GM18861 (cell line): ENCODE results near the gene PHLPP2.
"Not testable (repeated sequence)": the region's sequence is repeated elsewhere in the genome, so short reads cannot be mapped to it uniquely, and the experiment has no call there.

Source experiments
- ATAC-seq: cut with Tn5 transposase; IDR thresholded peaks from one replicate; pipeline ENCODE4 v1.9.1; 2021; ENCODE audit not compliant: unreplicated experiment

The PHLPP2 gene

GRCh38 chr16:71721066-71721740 is 3.3 kb downstream of the PHLPP2 start:
- ATAC-seq = no peak

- no peak for ATAC-seq
Measured at GRCh38 chr16:71712501-71712900, 12.0 kb downstream of the PHLPP2 start.

- ATAC-seq = no peak
Measured at GRCh38 chr16:71711789-71712188, 12.7 kb downstream of the PHLPP2 start.

- ATAC-seq = no peak
Measured at GRCh38 chr16:71709229-71709781, 15.2 kb downstream of the PHLPP2 start.

GRCh38 chr16:71708696-71709095 is 15.8 kb downstream of the PHLPP2 start:
- no peak for ATAC-seq

- no peak for ATAC-seq
Measured at GRCh38 chr16:71707199-71707598, 17.3 kb downstream of the PHLPP2 start.

GRCh38 chr16:71706046-71706445 is 18.5 kb downstream of the PHLPP2 start:
- ATAC-seq = no peak

GRCh38 chr16:71703333-71703732 is 21.2 kb downstream of the PHLPP2 start:
- ATAC-seq = no peak

GRCh38 chr16:71700831-71701230 is 23.7 kb downstream of the PHLPP2 start:
- ATAC-seq = no peak

GRCh38 chr16:71698491-71698890 is 26.0 kb downstream of the PHLPP2 start:
- no peak for ATAC-seq

- ATAC-seq = no peak
Measured at GRCh38 chr16:71693164-71693563, 31.3 kb downstream of the PHLPP2 start.

- no peak for ATAC-seq
Measured at GRCh38 chr16:71689901-71690300, 34.6 kb downstream of the PHLPP2 start.

GRCh38 chr16:71687861-71688260 is 36.6 kb downstream of the PHLPP2 start:
- no peak for ATAC-seq

- ATAC-seq = not testable (repeated sequence)
Measured at GRCh38 chr16:71684280-71684679, 40.2 kb downstream of the PHLPP2 start.

- no peak for ATAC-seq
Measured at GRCh38 chr16:71681360-71681759, 43.1 kb downstream of the PHLPP2 start.

GRCh38 chr16:71676236-71676635 is 48.3 kb downstream of the PHLPP2 start:
- no peak for ATAC-seq

GRCh38 chr16:71675380-71675779 is 49.1 kb downstream of the PHLPP2 start:
- ATAC-seq = no peak

GRCh38 chr16:71674229-71674628 is 50.3 kb downstream of the PHLPP2 start:
- no peak for ATAC-seq

GRCh38 chr16:71673582-71673973 is 50.9 kb downstream of the PHLPP2 start:
- no peak for ATAC-seq

GRCh38 chr16:71672803-71673581 is 51.5 kb downstream of the PHLPP2 start:
- ATAC-seq = no peak

- no peak for ATAC-seq
Measured at GRCh38 chr16:71672125-71672524, 52.4 kb downstream of the PHLPP2 start.

- no peak for ATAC-seq
Measured at GRCh38 chr16:71671165-71671564, 53.3 kb downstream of the PHLPP2 start.
